Measurements from ENCODE around the gene KCNJ9.
A peak's percentile ranks its signal among the peaks of the same experiment; 100 is the strongest.
"Not testable (repeated sequence)": the region's sequence is repeated elsewhere in the genome, so short reads cannot be mapped to it uniquely, and the experiment has no call there.

Gene KCNJ9

DNA sequence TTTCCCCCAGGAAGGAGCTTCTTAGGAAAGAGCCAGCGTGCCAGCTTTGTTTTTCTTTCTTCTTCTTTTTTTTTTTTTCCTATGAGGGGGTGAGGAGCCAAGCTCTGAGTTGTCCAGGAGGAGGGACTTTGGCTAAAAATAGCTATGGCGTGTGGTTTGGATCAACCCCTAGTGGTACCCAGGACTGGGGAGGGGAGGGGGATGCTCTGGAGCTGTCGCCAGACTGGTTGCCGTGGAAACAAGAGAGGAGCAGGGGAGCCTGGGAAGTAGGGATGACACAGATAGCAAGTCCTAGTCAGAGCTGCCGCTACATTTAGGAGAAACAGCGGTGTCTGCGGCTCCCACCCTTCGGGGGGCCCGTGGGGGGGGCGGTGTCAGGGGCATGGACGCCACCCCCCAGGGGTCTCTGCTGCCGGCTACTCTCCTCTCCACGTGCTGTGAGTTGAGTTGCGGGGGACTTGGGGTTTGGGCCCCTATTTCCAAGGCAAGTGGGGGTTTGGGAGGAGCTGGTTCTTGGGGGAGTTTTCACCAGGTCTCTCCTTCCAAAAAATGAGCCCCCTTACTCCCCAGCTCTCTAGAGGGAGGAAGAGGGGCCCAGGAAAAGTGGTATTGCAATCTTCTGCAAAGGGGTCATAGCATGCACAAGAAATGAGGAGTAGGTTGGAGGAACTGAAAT, at the start of gene KCNJ9:
Gene KCNJ9 (plus strand): TSS at position 278 of the 676 bp plus-strand sequence. CDS start 2,493 bp downstream, outside the sequence.
- peaks cover 59% of the 10 kb centered on the region for H3K27me3 ChIP-seq (ENCODE audit: control insufficient read depth, insufficient read depth, low read length)
- no peaks in the 10 kb centered on the region for H3K36me3 ChIP-seq (ENCODE audit: control insufficient read depth, insufficient read depth, low read length)
- H3K9me3 ChIP-seq (ENCODE audit: control insufficient read depth, low read length), result no peaks in the 10 kb centered on the region
- no peak within 1 kb of the TSS for H3K4me3 ChIP-seq (ENCODE audit: low read length)
- H3K4me1 ChIP-seq (ENCODE audit: control insufficient read depth, insufficient read depth, low read length), result peaks cover 11% of the 10 kb centered on the region
- H3K9ac ChIP-seq (ENCODE audit: low read length), result no peak within 1 kb of the TSS

DNA sequence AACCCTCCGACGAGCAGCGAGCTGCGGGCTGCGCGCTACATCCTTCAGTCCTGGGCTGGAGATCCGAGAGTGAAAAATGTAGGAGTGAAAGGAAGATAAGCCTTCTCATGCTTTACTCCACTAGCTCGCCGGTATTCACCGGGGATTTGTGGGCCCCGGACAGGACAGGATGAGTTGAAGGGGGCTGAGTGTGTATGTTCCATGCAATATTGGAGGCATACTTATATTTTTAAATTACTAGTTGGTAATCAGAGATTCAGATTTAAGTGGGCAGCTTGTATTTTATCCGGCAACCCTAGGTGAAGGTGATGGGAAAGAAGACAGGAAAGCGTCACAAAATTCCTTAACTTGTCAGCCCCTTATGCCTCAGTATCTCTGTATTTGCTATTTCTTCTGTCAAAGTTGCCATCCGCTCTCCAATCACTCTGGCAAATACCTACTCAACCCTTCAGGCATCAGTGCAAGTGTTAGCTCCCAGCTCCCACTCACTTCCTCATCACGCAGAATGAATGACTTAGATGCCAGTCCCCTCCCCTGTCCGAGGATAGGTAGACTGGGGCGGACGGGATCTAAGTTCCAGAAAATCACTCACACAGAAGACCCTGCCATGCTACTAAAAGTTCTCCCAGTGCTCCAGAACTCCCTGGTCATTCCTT, 49.0 kb upstream of the KCNJ9 start:
- no peaks in the 10 kb centered on the region for H3K36me3 ChIP-seq (ENCODE audit: control insufficient read depth, insufficient read depth, low read length)
- peak overlapping the region; percentile 74 for H3K4me3 ChIP-seq (ENCODE audit: low read length)
- no peaks in the 10 kb centered on the region for H3K9me3 ChIP-seq (ENCODE audit: control insufficient read depth, low read length)
- H3K9ac ChIP-seq (ENCODE audit: low read length), result peak overlapping the region; percentile 73
- H3K4me1 ChIP-seq (ENCODE audit: control insufficient read depth, insufficient read depth, low read length), result no peaks in the 10 kb centered on the region
- no peaks in the 10 kb centered on the region for H3K27me3 ChIP-seq (ENCODE audit: control insufficient read depth, insufficient read depth, low read length)

DNA sequence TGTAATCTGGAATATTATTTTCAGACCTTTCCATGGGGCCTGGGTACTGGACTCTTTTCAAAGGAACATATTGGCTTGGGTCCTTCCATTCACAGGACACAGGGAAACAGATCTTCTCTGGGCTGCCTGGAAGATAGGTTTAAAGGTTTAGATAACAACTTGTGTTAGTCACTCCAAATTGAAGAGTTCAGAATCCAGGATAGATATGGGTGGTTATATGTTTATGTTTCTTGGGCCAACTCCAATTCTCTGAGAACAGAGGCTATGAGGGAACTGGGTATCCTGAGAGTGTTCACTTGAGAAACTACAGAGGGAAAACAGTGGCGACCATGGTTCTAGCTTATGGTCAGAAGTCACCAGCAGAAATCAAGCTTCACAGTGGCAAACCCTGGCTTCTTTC, 40.9 kb upstream of the KCNJ9 start:
- no peaks in the 10 kb centered on the region for H3K27me3 ChIP-seq (ENCODE audit: control insufficient read depth, insufficient read depth, low read length)
- H3K9ac ChIP-seq (ENCODE audit: low read length), result no peak overlapping the region
- no peaks in the 10 kb centered on the region for H3K4me1 ChIP-seq (ENCODE audit: control insufficient read depth, insufficient read depth, low read length)
- no peaks in the 10 kb centered on the region for H3K9me3 ChIP-seq (ENCODE audit: control insufficient read depth, low read length)
- no peak overlapping the region for H3K4me3 ChIP-seq (ENCODE audit: low read length)
- no peaks in the 10 kb centered on the region for H3K36me3 ChIP-seq (ENCODE audit: control insufficient read depth, insufficient read depth, low read length)

DNA sequence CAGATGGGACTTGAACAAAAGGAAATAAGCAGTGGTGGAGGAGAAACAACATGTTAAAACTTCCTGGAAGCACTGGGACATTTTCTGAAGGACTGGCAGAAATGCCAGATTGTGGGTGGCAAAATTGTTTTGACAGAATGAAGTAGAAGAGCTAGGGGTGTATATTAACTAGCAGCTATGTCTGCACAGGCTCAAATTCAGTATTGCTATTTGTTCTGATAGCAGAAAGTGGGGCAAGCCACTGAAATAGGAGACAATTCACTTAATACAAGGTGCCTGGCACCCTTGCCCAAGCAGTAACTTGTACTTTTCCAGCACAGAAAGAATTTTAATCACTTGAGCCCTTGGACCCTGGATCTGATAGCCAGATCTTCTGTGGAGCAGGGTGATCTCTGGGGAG, 37.8 kb upstream of the KCNJ9 start:
- Histone ChIP-seq H3K36me3 (ENCODE audit: control insufficient read depth, insufficient read depth, low read length) (no peaks in the 10 kb centered on the region), H3K4me3 (ENCODE audit: low read length) (no peak overlapping the region), H3K27me3 (ENCODE audit: control insufficient read depth, insufficient read depth, low read length) (peaks cover 6% of the 10 kb centered on the region), H3K9me3 (ENCODE audit: control insufficient read depth, low read length) (no peaks in the 10 kb centered on the region), H3K9ac (ENCODE audit: low read length) (no peak overlapping the region), H3K4me1 (ENCODE audit: control insufficient read depth, insufficient read depth, low read length) (peaks cover 8% of the 10 kb centered on the region)

DNA sequence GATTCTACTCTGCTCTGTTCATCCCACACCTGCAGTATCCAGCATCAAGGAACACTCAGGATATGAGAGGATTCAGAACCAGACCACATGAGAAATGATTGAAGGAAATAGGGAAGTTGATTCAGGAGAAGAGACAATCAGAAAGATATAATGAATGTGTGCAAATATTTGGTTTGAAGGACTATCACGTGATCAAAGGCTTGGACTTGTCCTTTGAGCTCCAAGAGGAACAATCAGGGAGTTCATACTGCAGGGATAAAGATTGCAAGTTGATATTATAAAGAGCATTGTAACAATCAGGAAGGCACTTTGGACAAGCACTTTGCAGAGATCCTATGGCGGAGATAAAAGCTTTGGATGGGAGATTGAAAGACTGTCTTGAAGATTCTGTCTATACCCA, 35.7 kb upstream of the KCNJ9 start:
- H3K9me3 ChIP-seq (ENCODE audit: control insufficient read depth, low read length), result no peaks in the 10 kb centered on the region
- H3K27me3 ChIP-seq (ENCODE audit: control insufficient read depth, insufficient read depth, low read length), result peaks cover 6% of the 10 kb centered on the region
- no peak overlapping the region for H3K4me3 ChIP-seq (ENCODE audit: low read length)
- H3K4me1 ChIP-seq (ENCODE audit: control insufficient read depth, insufficient read depth, low read length), result peaks cover 8% of the 10 kb centered on the region
- H3K36me3 ChIP-seq (ENCODE audit: control insufficient read depth, insufficient read depth, low read length), result no peaks in the 10 kb centered on the region
- H3K9ac ChIP-seq (ENCODE audit: low read length), result no peak overlapping the region

DNA sequence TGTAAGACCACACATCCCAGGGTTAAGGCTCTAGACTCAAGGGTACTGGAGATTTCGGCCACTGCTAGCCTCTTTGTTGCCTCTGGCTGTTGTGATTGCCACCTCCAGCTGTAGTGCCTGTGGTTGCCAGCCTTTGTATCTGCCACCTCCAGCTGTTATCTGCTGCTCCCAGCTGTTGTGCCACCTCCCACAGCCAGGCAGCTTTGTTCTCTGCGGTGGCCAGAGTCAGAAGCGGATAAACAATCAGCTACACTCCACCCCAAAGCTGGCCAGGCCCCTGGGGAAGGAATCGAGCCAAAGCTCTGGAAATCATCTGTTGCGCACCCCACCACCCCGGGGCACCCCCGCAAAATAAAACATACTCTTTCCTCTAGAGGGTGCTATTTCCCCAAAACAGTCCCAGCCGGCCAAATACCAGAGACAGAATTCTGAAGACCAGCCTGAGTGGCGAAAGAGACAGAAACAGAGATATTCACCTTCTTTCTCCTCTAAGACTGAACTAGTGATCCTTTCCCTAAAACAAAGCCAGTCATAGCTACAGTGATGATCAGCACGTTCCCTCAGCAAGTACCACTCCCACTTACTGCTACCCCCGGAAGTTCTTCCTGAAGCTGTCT, 34.7 kb upstream of the KCNJ9 start:
- peak overlapping the region; percentile 8 for H3K9ac ChIP-seq (ENCODE audit: low read length)

DNA sequence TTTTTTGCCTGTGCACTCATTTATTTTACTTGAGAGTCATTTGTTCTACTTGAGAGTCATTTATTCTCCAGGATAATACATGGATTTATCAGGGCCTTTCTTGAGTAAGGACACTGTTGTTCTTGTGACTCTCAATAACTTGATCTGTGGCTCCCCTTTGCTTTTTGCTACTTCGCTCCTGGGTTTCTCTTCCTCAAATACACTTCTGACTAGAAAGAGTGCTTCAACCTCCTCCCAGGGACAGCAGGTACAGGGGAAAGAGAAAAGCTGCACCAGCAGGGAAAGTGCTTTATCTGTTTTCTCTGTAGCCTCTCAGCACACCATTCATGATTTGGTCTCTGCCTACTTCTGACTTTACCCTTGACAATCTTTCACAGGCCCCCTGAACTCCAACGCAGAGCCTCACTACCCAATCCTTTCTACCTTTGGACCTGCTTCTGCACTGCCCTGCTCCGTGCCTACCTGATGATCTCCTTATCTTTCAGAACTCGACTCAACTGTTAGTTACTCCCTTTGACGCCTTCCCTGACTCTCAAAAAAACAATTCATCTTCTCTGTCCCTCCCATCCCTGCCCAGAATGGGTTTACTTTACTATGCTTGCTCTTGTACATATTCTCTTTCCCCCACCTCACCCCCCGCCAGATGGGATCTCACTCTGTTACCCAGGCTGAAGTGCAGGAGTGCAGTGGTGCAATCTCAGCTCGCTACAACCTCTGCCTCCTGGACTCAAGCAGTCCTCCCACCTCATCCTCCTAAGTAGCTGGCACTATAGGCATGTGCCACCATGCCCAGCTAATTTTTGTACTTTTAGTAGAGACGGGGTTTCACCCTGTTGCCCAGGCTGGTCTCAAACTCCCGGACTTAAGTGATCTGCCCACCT, 34.0 kb upstream of the KCNJ9 start:
- Histone ChIP-seq H3K27me3 (ENCODE audit: control insufficient read depth, insufficient read depth, low read length) (peaks cover 9% of the 10 kb centered on the region), H3K4me3 (ENCODE audit: low read length) (no peak overlapping the region), H3K4me1 (ENCODE audit: control insufficient read depth, insufficient read depth, low read length) (peaks cover 8% of the 10 kb centered on the region), H3K9me3 (ENCODE audit: control insufficient read depth, low read length) (no peaks in the 10 kb centered on the region), H3K9ac (ENCODE audit: low read length) (peak overlapping the region; percentile 8), H3K36me3 (ENCODE audit: control insufficient read depth, insufficient read depth, low read length) (no peaks in the 10 kb centered on the region)

More for the DNA sequence above, 34.7 kb upstream of the KCNJ9 start:
- Histone ChIP-seq H3K4me1 (ENCODE audit: control insufficient read depth, insufficient read depth, low read length) (peaks cover 8% of the 10 kb centered on the region), H3K36me3 (ENCODE audit: control insufficient read depth, insufficient read depth, low read length) (no peaks in the 10 kb centered on the region), H3K9me3 (ENCODE audit: control insufficient read depth, low read length) (no peaks in the 10 kb centered on the region), H3K4me3 (ENCODE audit: low read length) (no peak overlapping the region), H3K27me3 (ENCODE audit: control insufficient read depth, insufficient read depth, low read length) (peaks cover 6% of the 10 kb centered on the region)

DNA sequence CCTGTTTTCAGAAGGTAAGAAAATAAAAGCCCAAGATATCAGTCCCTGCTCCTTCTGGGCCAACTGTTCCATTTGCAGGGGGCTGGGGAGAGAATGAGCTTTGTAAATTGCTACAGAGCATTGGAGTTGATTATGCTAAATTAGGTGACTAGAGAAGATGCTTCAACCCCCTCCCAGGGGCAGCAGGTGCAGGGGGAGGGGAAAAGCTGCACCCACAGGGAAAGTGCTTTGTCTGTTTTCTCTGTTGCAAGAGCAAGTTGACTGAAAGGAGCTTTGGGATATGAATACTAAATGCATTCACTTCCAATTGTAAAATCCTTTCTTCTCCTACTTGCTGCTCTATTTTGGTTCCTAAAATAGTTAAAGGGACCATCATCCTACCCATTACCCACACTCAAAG, 33.0 kb upstream of the KCNJ9 start:
- H3K9ac ChIP-seq (ENCODE audit: low read length), result no peak overlapping the region
- no peaks in the 10 kb centered on the region for H3K36me3 ChIP-seq (ENCODE audit: control insufficient read depth, insufficient read depth, low read length)
- no peak overlapping the region for H3K4me3 ChIP-seq (ENCODE audit: low read length)
- H3K27me3 ChIP-seq (ENCODE audit: control insufficient read depth, insufficient read depth, low read length), result peaks cover 13% of the 10 kb centered on the region
- H3K9me3 ChIP-seq (ENCODE audit: control insufficient read depth, low read length), result no peaks in the 10 kb centered on the region
- H3K4me1 ChIP-seq (ENCODE audit: control insufficient read depth, insufficient read depth, low read length), result peaks cover 8% of the 10 kb centered on the region

DNA sequence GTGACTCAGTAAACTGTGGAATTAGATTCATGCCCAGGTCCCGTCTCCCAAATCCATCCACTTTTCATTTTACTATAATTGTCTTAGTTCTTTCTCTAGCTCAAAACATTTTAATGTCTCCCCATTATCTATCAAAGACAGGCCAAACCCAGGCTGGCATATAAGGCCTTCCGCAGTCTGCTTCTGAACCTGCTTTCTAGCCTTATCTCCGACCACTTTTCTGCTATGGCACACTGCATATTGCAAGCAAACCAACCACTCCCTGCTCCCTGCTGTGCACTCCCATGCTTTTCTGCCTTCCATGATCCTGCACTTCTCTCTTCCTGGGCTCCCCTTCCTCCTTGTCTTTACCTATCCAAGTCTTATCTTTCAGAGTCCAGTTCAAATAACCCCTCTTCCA, 32.2 kb upstream of the KCNJ9 start:
- peaks cover 8% of the 10 kb centered on the region for H3K4me1 ChIP-seq (ENCODE audit: control insufficient read depth, insufficient read depth, low read length)

DNA sequence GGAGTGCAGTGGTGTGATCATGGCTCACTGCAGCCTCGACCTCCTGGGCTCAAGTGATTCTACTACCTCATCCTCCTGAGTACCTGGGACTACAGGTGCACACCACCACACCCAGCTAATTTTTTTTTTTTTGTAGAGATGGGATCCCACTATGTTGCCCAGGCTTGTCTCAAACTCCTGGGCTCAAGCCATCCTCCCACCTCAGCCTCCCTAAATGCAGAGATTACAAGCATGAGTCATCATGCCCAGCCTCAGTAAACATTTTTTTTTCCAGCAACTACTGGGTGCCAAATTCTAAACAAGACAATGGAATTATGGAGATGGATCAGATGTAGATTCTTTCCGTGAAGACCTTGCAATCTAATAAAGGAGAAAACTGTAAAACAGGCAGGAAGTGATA, 31.2 kb upstream of the KCNJ9 start:
- H3K4me1 ChIP-seq (ENCODE audit: control insufficient read depth, insufficient read depth, low read length); H3K9me3 ChIP-seq (ENCODE audit: control insufficient read depth, low read length); H3K4me3 ChIP-seq (ENCODE audit: low read length); H3K9ac ChIP-seq (ENCODE audit: low read length); H3K36me3 ChIP-seq (ENCODE audit: control insufficient read depth, insufficient read depth, low read length): not testable (repeated sequence)
- peaks cover 19% of the 10 kb centered on the region for H3K27me3 ChIP-seq (ENCODE audit: control insufficient read depth, insufficient read depth, low read length)

More for the DNA sequence above, 32.2 kb upstream of the KCNJ9 start:
- Histone ChIP-seq H3K4me3 (ENCODE audit: low read length) (no peak overlapping the region), H3K9ac (ENCODE audit: low read length) (no peak overlapping the region), H3K27me3 (ENCODE audit: control insufficient read depth, insufficient read depth, low read length) (peaks cover 19% of the 10 kb centered on the region), H3K36me3 (ENCODE audit: control insufficient read depth, insufficient read depth, low read length) (no peaks in the 10 kb centered on the region), H3K9me3 (ENCODE audit: control insufficient read depth, low read length) (no peaks in the 10 kb centered on the region)

DNA sequence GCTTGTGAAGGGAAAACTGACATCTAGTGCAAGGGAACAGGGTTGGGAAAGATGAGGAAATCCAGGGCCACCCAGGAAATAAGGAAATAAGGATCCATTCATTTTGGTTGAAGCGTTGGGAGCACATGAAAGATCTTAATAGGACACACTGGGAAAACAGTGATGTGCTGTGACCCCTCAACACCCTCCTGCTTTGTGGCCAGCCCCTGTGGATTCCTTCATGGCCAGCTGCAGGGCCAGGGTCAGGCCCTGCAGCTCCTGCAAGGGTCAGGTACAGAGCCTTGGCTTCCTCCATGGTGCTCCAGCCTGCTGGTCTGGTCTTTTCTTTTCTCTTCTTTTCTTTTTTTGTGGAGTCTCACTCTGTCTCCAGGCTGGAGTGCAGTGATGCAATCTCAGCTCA, 30.7 kb upstream of the KCNJ9 start:
- H3K9me3 ChIP-seq (ENCODE audit: control insufficient read depth, low read length), result no peaks in the 10 kb centered on the region
- peaks cover 8% of the 10 kb centered on the region for H3K4me1 ChIP-seq (ENCODE audit: control insufficient read depth, insufficient read depth, low read length)
- no peak overlapping the region for H3K9ac ChIP-seq (ENCODE audit: low read length)
- H3K27me3 ChIP-seq (ENCODE audit: control insufficient read depth, insufficient read depth, low read length), result peaks cover 19% of the 10 kb centered on the region
- no peaks in the 10 kb centered on the region for H3K36me3 ChIP-seq (ENCODE audit: control insufficient read depth, insufficient read depth, low read length)
- no peak overlapping the region for H3K4me3 ChIP-seq (ENCODE audit: low read length)

Measured in mucosa of stomach (tissue), 1 donor.